Esophagus squamous epithelium (tissue), 4 donors: Measurements from ENCODE around the gene TRPV6.

ENCODE experiments used
- POLR2A ChIP-seq, 4 donors: fragments of 450-650 bp; IDR thresholded peaks; one replicate each; pipeline ENCODE4 v1.6.1; 2017; ENCODE audit warnings: antibody characterized with exemption in 4 of 4, mild to moderate bottlenecking in 4 of 4, moderate library complexity in 3 of 4
- TF ChIP-seq, protein P1 (sequence below), 6 experiments: fragments of 450-650 bp in 4 of 6; fragments of 200-600 bp in 2 of 6; sonication (generic) in 2 of 6; IDR thresholded peaks; one replicate each; pipeline ENCODE4 v1.5.1; 2016 to 2019; ENCODE audit warnings: antibody characterized with exemption in 6 of 6, mild to moderate bottlenecking in 4 of 6, moderate library complexity in 4 of 6

GRCh38 chr7:142869434-142869833, 16.1 kb downstream of the TRPV6 start:
- TF ChIP-seq, protein P1, sequence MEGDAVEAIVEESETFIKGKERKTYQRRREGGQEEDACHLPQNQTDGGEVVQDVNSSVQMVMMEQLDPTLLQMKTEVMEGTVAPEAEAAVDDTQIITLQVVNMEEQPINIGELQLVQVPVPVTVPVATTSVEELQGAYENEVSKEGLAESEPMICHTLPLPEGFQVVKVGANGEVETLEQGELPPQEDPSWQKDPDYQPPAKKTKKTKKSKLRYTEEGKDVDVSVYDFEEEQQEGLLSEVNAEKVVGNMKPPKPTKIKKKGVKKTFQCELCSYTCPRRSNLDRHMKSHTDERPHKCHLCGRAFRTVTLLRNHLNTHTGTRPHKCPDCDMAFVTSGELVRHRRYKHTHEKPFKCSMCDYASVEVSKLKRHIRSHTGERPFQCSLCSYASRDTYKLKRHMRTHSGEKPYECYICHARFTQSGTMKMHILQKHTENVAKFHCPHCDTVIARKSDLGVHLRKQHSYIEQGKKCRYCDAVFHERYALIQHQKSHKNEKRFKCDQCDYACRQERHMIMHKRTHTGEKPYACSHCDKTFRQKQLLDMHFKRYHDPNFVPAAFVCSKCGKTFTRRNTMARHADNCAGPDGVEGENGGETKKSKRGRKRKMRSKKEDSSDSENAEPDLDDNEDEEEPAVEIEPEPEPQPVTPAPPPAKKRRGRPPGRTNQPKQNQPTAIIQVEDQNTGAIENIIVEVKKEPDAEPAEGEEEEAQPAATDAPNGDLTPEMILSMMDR (IDR thresholded peaks at IDR 0.05), result no peak
- TF ChIP-seq POLR2A (IDR thresholded peaks at IDR 0.05), result no peak
